Measurements from ENCODE around the gene NOTUM. TPM values are rescaled to one million over a fixed set of nuclear protein-coding genes. Genes with fewer than 3 reads are reported as not detected.

NOTUM gene
- polyA plus RNA-seq, 4 donors: 1.0 to 1.1 TPM; not detected in 2

- FAIRE-seq (no peak), DNase-seq (no peak)
- Histone ChIP-seq H3K4me1 (ENCODE audit: control insufficient read depth in 3 of 3, insufficient read depth in 2 of 3, low read depth in 1 of 3, low read length in 2 of 3) (no peaks in the 10 kb centered on the region), H3K27me3 (ENCODE audit: control insufficient read depth in 3 of 3, insufficient read depth in 3 of 3, low read length in 3 of 3) (no peaks in the 10 kb centered on the region), H3K27ac (ENCODE audit: low read depth in 1 of 3, low read length in 2 of 3) (no peak overlapping the region), H3K4me3 (ENCODE audit: low read depth in 1 of 3, low read length in 3 of 3) (no peak overlapping the region), H3K36me3 (ENCODE audit: control insufficient read depth in 3 of 3, insufficient read depth in 2 of 3, low read depth in 1 of 3, low read length in 3 of 3) (peaks cover 0 to 4% (median 0%) of the 10 kb centered on the region in 3 donors), H3K9me3 (ENCODE audit: control insufficient read depth in 2 of 2, insufficient read depth in 1 of 2, low read depth in 1 of 2, low read length in 1 of 2) (no peaks in the 10 kb centered on the region)
- WGBS, 3 donors: 85 to 86% (median 85%) methylated on average over 15 of the region's 15 CpGs
These were observed 10.5 kb downstream of the NOTUM start for GRCh38 chr17:81950501-81950900.

- Histone ChIP-seq H3K4me1 (ENCODE audit: control insufficient read depth in 3 of 3, insufficient read depth in 2 of 3, low read depth in 1 of 3, low read length in 2 of 3) (no peaks in the 10 kb centered on the region), H3K36me3 (ENCODE audit: control insufficient read depth in 3 of 3, insufficient read depth in 2 of 3, low read depth in 1 of 3, low read length in 3 of 3) (no peaks in the 10 kb centered on the region), H3K27me3 (ENCODE audit: control insufficient read depth in 3 of 3, insufficient read depth in 3 of 3, low read length in 3 of 3) (peaks cover 0 to 3% (median 0%) of the 10 kb centered on the region in 3 donors), H3K9me3 (ENCODE audit: control insufficient read depth in 2 of 2, insufficient read depth in 1 of 2, low read depth in 1 of 2, low read length in 1 of 2) (no peaks in the 10 kb centered on the region), H3K27ac (ENCODE audit: low read depth in 1 of 3, low read length in 2 of 3) (no peak overlapping the region), H3K4me3 (ENCODE audit: low read depth in 1 of 3, low read length in 3 of 3) (no peak overlapping the region)
- DNase-seq: no peak
- WGBS, 3 donors: 78 to 83% (median 81%) methylated on average over 17 of the region's 17 CpGs
- no peak for FAIRE-seq
These were observed 12.2 kb downstream of the NOTUM start for GRCh38 chr17:81948635-81949378.

- Histone ChIP-seq H3K27ac (ENCODE audit: low read depth in 1 of 3, low read length in 2 of 3) (no peak within 1 kb of the TSS), H3K9me3 (ENCODE audit: control insufficient read depth in 2 of 2, insufficient read depth in 1 of 2, low read depth in 1 of 2, low read length in 1 of 2) (no peaks in the 10 kb centered on the region), H3K4me1 (ENCODE audit: control insufficient read depth in 3 of 3, insufficient read depth in 2 of 3, low read depth in 1 of 3, low read length in 2 of 3) (no peaks in the 10 kb centered on the region), H3K27me3 (ENCODE audit: control insufficient read depth in 3 of 3, insufficient read depth in 3 of 3, low read length in 3 of 3) (peaks cover 0 to 7% (median 3%) of the 10 kb centered on the region in 3 donors), H3K36me3 (ENCODE audit: control insufficient read depth in 3 of 3, insufficient read depth in 2 of 3, low read depth in 1 of 3, low read length in 3 of 3) (no peaks in the 10 kb centered on the region), H3K4me3 (ENCODE audit: low read depth in 1 of 3, low read length in 3 of 3) (no peak within 1 kb of the TSS)
- DNase-seq (no peak), FAIRE-seq (no peak)
- 88 to 95% (median 94%) methylated on average over 13 of the region's 13 CpGs for WGBS, 3 donors
These were observed 13.8 kb downstream of the NOTUM start, which contains the start of gene MYADML2 for GRCh38 chr17:81947189-81947588. MYADML2 (minus strand) TSS chr17:81947233; CDS start chr17:81941741, 5,492 bp downstream.

GRCh38 chr17:81944858-81945257, 16.1 kb downstream of the NOTUM start:
- no peaks in the 10 kb centered on the region for H3K4me1 ChIP-seq (ENCODE audit: control insufficient read depth in 3 of 3, insufficient read depth in 2 of 3, low read depth in 1 of 3, low read length in 2 of 3)
- 86 to 93% (median 88%) methylated on average over 9 of the region's 9 CpGs for WGBS, 3 donors
- no peaks in the 10 kb centered on the region for H3K9me3 ChIP-seq (ENCODE audit: control insufficient read depth in 2 of 2, insufficient read depth in 1 of 2, low read depth in 1 of 2, low read length in 1 of 2)
- DNase-seq: no peak
- H3K27ac ChIP-seq (ENCODE audit: low read depth in 1 of 3, low read length in 2 of 3): no peak overlapping the region
- H3K27me3 ChIP-seq (ENCODE audit: control insufficient read depth in 3 of 3, insufficient read depth in 3 of 3, low read length in 3 of 3): peaks cover 0 to 14% (median 3%) of the 10 kb centered on the region in 3 donors
- no peak for FAIRE-seq
- no peaks in the 10 kb centered on the region for H3K36me3 ChIP-seq (ENCODE audit: control insufficient read depth in 3 of 3, insufficient read depth in 2 of 3, low read depth in 1 of 3, low read length in 3 of 3)
- H3K4me3 ChIP-seq (ENCODE audit: low read depth in 1 of 3, low read length in 3 of 3): no peak overlapping the region

GRCh38 chr17:81942167-81942553, 18.8 kb downstream of the NOTUM start:
- no peak for FAIRE-seq
- H3K36me3 ChIP-seq (ENCODE audit: control insufficient read depth in 3 of 3, insufficient read depth in 2 of 3, low read depth in 1 of 3, low read length in 3 of 3): no peaks in the 10 kb centered on the region
- peaks cover 0 to 3% (median 0%) of the 10 kb centered on the region in 3 donors for H3K4me1 ChIP-seq (ENCODE audit: control insufficient read depth in 3 of 3, insufficient read depth in 2 of 3, low read depth in 1 of 3, low read length in 2 of 3)
- H3K27me3 ChIP-seq (ENCODE audit: control insufficient read depth in 3 of 3, insufficient read depth in 3 of 3, low read length in 3 of 3): peaks cover 0 to 14% (median 3%) of the 10 kb centered on the region in 3 donors
- H3K27ac ChIP-seq (ENCODE audit: low read depth in 1 of 3, low read length in 2 of 3): no peak overlapping the region
- DNase-seq: no peak
- WGBS, 3 donors: 38 to 51% (median 49%) methylated on average over 12 of the region's 12 CpGs
- no peaks in the 10 kb centered on the region for H3K9me3 ChIP-seq (ENCODE audit: control insufficient read depth in 2 of 2, insufficient read depth in 1 of 2, low read depth in 1 of 2, low read length in 1 of 2)
- H3K4me3 ChIP-seq (ENCODE audit: low read depth in 1 of 3, low read length in 3 of 3): peak overlapping the region in 1 of 3 donors; percentile 5

GRCh38 chr17:81941484-81942166, 19.4 kb downstream of the NOTUM start:
- FAIRE-seq (no peak), DNase-seq (no peak)
- H3K4me3 ChIP-seq (ENCODE audit: low read depth in 1 of 3, low read length in 3 of 3): peak overlapping the region in 1 of 3 donors; percentile 5
- no peaks in the 10 kb centered on the region for H3K36me3 ChIP-seq (ENCODE audit: control insufficient read depth in 3 of 3, insufficient read depth in 2 of 3, low read depth in 1 of 3, low read length in 3 of 3)
- 27 to 49% (median 28%) methylated on average over 26 to 30 of the region's 30 CpGs for WGBS, 3 donors
- H3K27ac ChIP-seq (ENCODE audit: low read depth in 1 of 3, low read length in 2 of 3): no peak overlapping the region
- peaks cover 0 to 6% (median 0%) of the 10 kb centered on the region in 3 donors for H3K4me1 ChIP-seq (ENCODE audit: control insufficient read depth in 3 of 3, insufficient read depth in 2 of 3, low read depth in 1 of 3, low read length in 2 of 3)
- H3K27me3 ChIP-seq (ENCODE audit: control insufficient read depth in 3 of 3, insufficient read depth in 3 of 3, low read length in 3 of 3): peaks cover 0 to 14% (median 3%) of the 10 kb centered on the region in 3 donors
- no peaks in the 10 kb centered on the region for H3K9me3 ChIP-seq (ENCODE audit: control insufficient read depth in 2 of 2, insufficient read depth in 1 of 2, low read depth in 1 of 2, low read length in 1 of 2)

- H3K4me3 ChIP-seq (ENCODE audit: low read depth in 1 of 3, low read length in 3 of 3): no peak overlapping the region
- no peaks in the 10 kb centered on the region for H3K9me3 ChIP-seq (ENCODE audit: control insufficient read depth in 2 of 2, insufficient read depth in 1 of 2, low read depth in 1 of 2, low read length in 1 of 2)
- peaks cover 0 to 14% (median 3%) of the 10 kb centered on the region in 3 donors for H3K27me3 ChIP-seq (ENCODE audit: control insufficient read depth in 3 of 3, insufficient read depth in 3 of 3, low read length in 3 of 3)
- DNase-seq: peak in 1 of 2 donors; percentile 54
- 64 to 90% (median 77%) methylated on average over 51 to 56 of the region's 56 CpGs for WGBS, 3 donors
- no peaks in the 10 kb centered on the region for H3K36me3 ChIP-seq (ENCODE audit: control insufficient read depth in 3 of 3, insufficient read depth in 2 of 3, low read depth in 1 of 3, low read length in 3 of 3)
- peaks cover 0 to 8% (median 0%) of the 10 kb centered on the region in 3 donors for H3K4me1 ChIP-seq (ENCODE audit: control insufficient read depth in 3 of 3, insufficient read depth in 2 of 3, low read depth in 1 of 3, low read length in 2 of 3)
- no peak overlapping the region for H3K27ac ChIP-seq (ENCODE audit: low read depth in 1 of 3, low read length in 2 of 3)
- no peak for FAIRE-seq
These were observed 20.2 kb downstream of the NOTUM start for GRCh38 chr17:81940538-81941483.
